ENCODE data around the gene ALOX12B.
A peak's percentile ranks its signal among the peaks of the same experiment; 100 is the strongest.

Gene ALOX12B

GRCh38 chr17:8087075-8087951 is at the start of gene ALOX12B:
ALOX12B (minus strand) TSS chr17:8087716; CDS start chr17:8087442, 274 bp downstream.
- DNase-seq = peak; percentile 40

GRCh38 chr17:8133941-8134340 is 46.4 kb upstream of the ALOX12B start:
- no peak for DNase-seq

- no peak for DNase-seq
These were observed 45.9 kb upstream of the ALOX12B start for GRCh38 chr17:8133399-8133798.

GRCh38 chr17:8131844-8132441 is 44.4 kb upstream of the ALOX12B start:
- DNase-seq = no peak

- DNase-seq = no peak
These were observed 40.7 kb upstream of the ALOX12B start for GRCh38 chr17:8128125-8128784.

- peak; percentile 65 for DNase-seq
These were observed 39.1 kb upstream of the ALOX12B start for GRCh38 chr17:8126491-8127066.

- peak; percentile 63 for DNase-seq
These were observed 38.5 kb upstream of the ALOX12B start for GRCh38 chr17:8125947-8126490.

- DNase-seq = peak; percentile 80
These were observed 37.8 kb upstream of the ALOX12B start for GRCh38 chr17:8125154-8125946.

GRCh38 chr17:8124350-8125153 is 37.0 kb upstream of the ALOX12B start:
- DNase-seq = peak; percentile 47

GRCh38 chr17:8123695-8124349 is 36.3 kb upstream of the ALOX12B start, which contains the start of gene HES7:
HES7 (minus strand) TSS chr17:8124106; CDS start chr17:8124084, 22 bp downstream.
- DNase-seq = peak; percentile 36

GRCh38 chr17:8122924-8123694 is 35.6 kb upstream of the ALOX12B start:
- DNase-seq = no peak

- no peak for DNase-seq
These were observed 35.0 kb upstream of the ALOX12B start for GRCh38 chr17:8122422-8122923.

GRCh38 chr17:8121681-8122421 is 34.3 kb upstream of the ALOX12B start:
- DNase-seq = peak; percentile 40

GRCh38 chr17:8121407-8121680 is 33.8 kb upstream of the ALOX12B start:
- DNase-seq = no peak

- DNase-seq = peak; percentile 89
These were observed 33.2 kb upstream of the ALOX12B start for GRCh38 chr17:8120520-8121406.

GRCh38 chr17:8119581-8120519 is 32.3 kb upstream of the ALOX12B start:
- DNase-seq = peak; percentile 93
